Caco-2 (cell line): ENCODE results near the gene MSH2. TPM values are rescaled to one million over a fixed set of nuclear protein-coding genes. Genes with fewer than 3 reads are reported as not detected.

Source experiments
- BruUV-seq: library from RNA; stranded (reverse); fragments of 400-500 nt; replicated peaks from 2 replicates; lab custom pipeline; 2021; lab: Mats Ljungman, UMichigan
- CTCF ChIA-PET: fragments of 300-600 bp; sonication (Branson Sonifier 250); formaldehyde crosslinking; loops from one replicate; lab custom pipeline; 2022; ENCODE audit warnings: antibody characterized with exemption; lab: Charles Lee
- POLR2A ChIA-PET: fragments of 300-600 bp; sonication (Branson Sonifier 250); formaldehyde crosslinking; loops from one replicate; lab custom pipeline; 2022; ENCODE audit warnings: antibody characterized with exemption; lab: Charles Lee
- DNase-seq, 2 experiments: peaks; one replicate each; pipeline versions ENCODE4 v3.0.0 to v3.0.0-alpha.2; 2020 to 2022
- H3K27me3 ChIP-seq: replicated peaks from 2 replicates; pipeline ENCODE4 v1.6.0; 2011; ENCODE audit warnings: low read length; ENCODE audit not compliant: control insufficient read depth, insufficient read depth
- H3K36me3 ChIP-seq: 2 replicates; pipeline ENCODE4 v1.5.1; 2011; ENCODE audit warnings: low read length; ENCODE audit not compliant: control insufficient read depth, insufficient read depth
- H3K4me1 ChIP-seq: fragments of 250-450 bp; sonication (Bioruptor Pico); 2 replicates; pipeline ENCODE4 v1.5.1; 2020; ENCODE audit warnings: mild to moderate bottlenecking
- H3K4me3 ChIP-seq: 2 replicates; pipeline ENCODE4 v1.5.1; 2011; ENCODE audit warnings: low read depth, mild to moderate bottlenecking, control low read depth, low read length
- H3K9me3 ChIP-seq: fragments of 250-450 bp; sonication (Bioruptor Pico); 2 replicates; pipeline ENCODE4 v1.5.1; 2020; ENCODE audit warnings: mild to moderate bottlenecking, moderate library complexity
- H3K27ac Mint-ChIP-seq: one replicate; pipeline ENCODE4 v1.8.0; 2022; ENCODE audit warnings: mixed read lengths; ENCODE audit not compliant: unreplicated experiment
- H3K27me3 Mint-ChIP-seq: one replicate; pipeline ENCODE4 v1.8.0; 2022; ENCODE audit warnings: mixed read lengths; ENCODE audit not compliant: insufficient read depth, unreplicated experiment
- H3K36me3 Mint-ChIP-seq: one replicate; pipeline ENCODE4 v1.8.0; 2022; ENCODE audit warnings: mild to moderate bottlenecking, mixed read lengths; ENCODE audit not compliant: insufficient read depth, unreplicated experiment
- H3K4me1 Mint-ChIP-seq: one replicate; pipeline ENCODE4 v1.8.0; 2022; ENCODE audit warnings: low read depth, mixed read lengths; ENCODE audit not compliant: unreplicated experiment
- H3K4me3 Mint-ChIP-seq: one replicate; pipeline ENCODE4 v1.8.0; 2022; ENCODE audit warnings: mild to moderate bottlenecking, moderate library complexity, mixed read lengths; ENCODE audit not compliant: unreplicated experiment
- H3K9me3 Mint-ChIP-seq: one replicate; pipeline ENCODE4 v1.8.0; 2022; ENCODE audit warnings: mixed read lengths; ENCODE audit not compliant: unreplicated experiment
- CTCF ChIP-seq, 2 experiments: fragments of 200-600 bp in 1 of 2; IDR thresholded peaks; 1 replicate in 1 of 2; 2 replicates in 1 of 2; pipeline versions ENCODE4 v1.5.1 to v1.8.0; 2011 to 2022; ENCODE audit warnings: antibody characterized with exemption in 1 of 2, control low read depth in 1 of 2, inconsistent platforms in 1 of 2, low read depth in 1 of 2, low read length in 1 of 2, mild to moderate bottlenecking in 1 of 2, moderate library complexity in 1 of 2; ENCODE audit not compliant: insufficient read depth in 1 of 2, severe bottlenecking in 1 of 2, unreplicated experiment in 1 of 2
- intact Hi-C: fragments of 100-400 bp; cut with micrococcal nuclease; formaldehyde crosslinking; loops from one replicate; pipeline ENCODE4 v1.10.0; 2022; ENCODE audit not compliant: unreplicated experiment
- total RNA-seq: library from RNA; stranded (reverse); gene quantifications from 2 replicates; pipeline ENCODE4 v1.2.3, GENCODE V29; 2022

The MSH2 gene
- total RNA-seq, 1 experiment from 2014 or later: 72.5 TPM

GRCh38 chr2:47525167-47525566, 122.2 kb downstream of the MSH2 start:
- H3K4me3 Mint-ChIP-seq: no peak overlapping the region
- intact Hi-C loops: no loop called here
- H3K4me1 Mint-ChIP-seq: no peaks in the 10 kb centered on the region
- H3K36me3 Mint-ChIP-seq: peaks cover 6% of the 10 kb centered on the region
- Histone ChIP-seq H3K9me3 (no peaks in the 10 kb centered on the region), H3K36me3 (no peaks in the 10 kb centered on the region), H3K4me1 (no peaks in the 10 kb centered on the region), H3K27me3 (no peaks in the 10 kb centered on the region; the same call in 1 of the 2 replicates), H3K4me3 (no peak overlapping the region)
- no peak overlapping the region for H3K27ac Mint-ChIP-seq
- no peaks in the 10 kb centered on the region for H3K9me3 Mint-ChIP-seq
- no TSS peak for BruUV-seq
- DNase-seq: no peak
- POLR2A ChIA-PET: no interaction called here
- TF ChIP-seq CTCF (IDR thresholded peaks at IDR 0.05; ENCODE audit: insufficient read depth in 1 of 2, low read depth in 1 of 2, low read length in 1 of 2, severe bottlenecking in 1 of 2, unreplicated experiment in 1 of 2): no peak
- H3K27me3 Mint-ChIP-seq: peaks cover 9% of the 10 kb centered on the region
- CTCF ChIA-PET: interaction anchor here (0.5 kb wide), 1 partner anchor 85 kb away, joined by 3 read pairs; no protein-coding TSS in a partner anchor

- intact Hi-C loops: no loop called here
- Mint-ChIP-seq H3K4me1 (no peaks in the 10 kb centered on the region), H3K9me3 (no peaks in the 10 kb centered on the region), H3K27ac (no peak overlapping the region), H3K36me3 (no peaks in the 10 kb centered on the region), H3K4me3 (no peak overlapping the region), H3K27me3 (peaks cover 7% of the 10 kb centered on the region)
- no peaks in the 10 kb centered on the region; the same call in 1 of the 2 replicates for H3K27me3 ChIP-seq
- H3K36me3 ChIP-seq: no peaks in the 10 kb centered on the region
- H3K4me1 ChIP-seq: no peaks in the 10 kb centered on the region
- POLR2A ChIA-PET: no interaction called here
- no peaks in the 10 kb centered on the region for H3K9me3 ChIP-seq
- no peak for TF ChIP-seq CTCF (IDR thresholded peaks at IDR 0.05; ENCODE audit: insufficient read depth in 1 of 2, low read depth in 1 of 2, low read length in 1 of 2, severe bottlenecking in 1 of 2, unreplicated experiment in 1 of 2)
- no TSS peak for BruUV-seq
- DNase-seq: no peak
- CTCF ChIA-PET: no interaction called here
- no peak overlapping the region for H3K4me3 ChIP-seq
Measured at GRCh38 chr2:47528455-47528854, 125.5 kb downstream of the MSH2 start.

GRCh38 chr2:47528874-47529273, 125.9 kb downstream of the MSH2 start:
- H3K4me1 ChIP-seq: no peaks in the 10 kb centered on the region
- no peaks in the 10 kb centered on the region for H3K4me1 Mint-ChIP-seq
- BruUV-seq: no TSS peak
- POLR2A ChIA-PET: no interaction called here
- H3K27me3 ChIP-seq: no peaks in the 10 kb centered on the region; the same call in 1 of the 2 replicates
- intact Hi-C loops: no loop called here
- CTCF ChIA-PET: no interaction called here
- H3K4me3 Mint-ChIP-seq: no peak overlapping the region
- no peak overlapping the region for H3K27ac Mint-ChIP-seq
- no peak for DNase-seq
- no peaks in the 10 kb centered on the region for H3K36me3 Mint-ChIP-seq
- TF ChIP-seq CTCF (IDR thresholded peaks at IDR 0.05; ENCODE audit: insufficient read depth in 1 of 2, low read depth in 1 of 2, low read length in 1 of 2, severe bottlenecking in 1 of 2, unreplicated experiment in 1 of 2): no peak
- H3K36me3 ChIP-seq: no peaks in the 10 kb centered on the region
- H3K9me3 Mint-ChIP-seq: no peaks in the 10 kb centered on the region
- peaks cover 7% of the 10 kb centered on the region for H3K27me3 Mint-ChIP-seq
- no peak overlapping the region for H3K4me3 ChIP-seq
- no peaks in the 10 kb centered on the region for H3K9me3 ChIP-seq
